H1 (cell line): ENCODE measurements around the gene CCDC197. TPM values are rescaled to one million over a fixed set of nuclear protein-coding genes. Genes with fewer than 3 reads are reported as not detected.

Experiments
- polyA plus RNA-seq, 7 experiments: library from polyadenylated mRNA; depleted of rRNA in 3 of 7; stranded (reverse) in 5 of 7; unstranded in 2 of 7; fragments of >200 nt in 5 of 7; fragments of 200-250 nt in 2 of 7; gene quantifications; 1 replicate in 5 of 7; 2 replicates in 1 of 7; 4 replicates in 1 of 7; pipeline versions ENCODE4 v1.2.1 to v1.2.3, GENCODE V29; 2011 to 2013; ENCODE audit warnings: missing spikeins in 2 of 7, mixed read lengths in 2 of 7
- total RNA-seq: library from RNA; stranded (reverse); fragmentation: NEBNext Ultra II Directional; extraction: Animal tissue kit (Norgen Biotek cat#: 25700); gene quantifications from 2 replicates; pipeline ENCODE4 v1.2.1, GENCODE V29; 2021
- TF ChIP-seq, protein P1 (sequence below), 3 experiments: IDR thresholded peaks; 1 replicate in 2 of 3; 2 replicates in 1 of 3; pipeline versions ENCODE4 v1.5.1 to v1.6.1; 2011; ENCODE audit warnings: low read length in 3 of 3, mild to moderate bottlenecking in 3 of 3, inconsistent platforms in 2 of 3, low read depth in 1 of 3, moderate library complexity in 1 of 3; ENCODE audit not compliant: insufficient read depth in 1 of 3; ENCODE audit errors: control extremely low read depth in 1 of 3

CCDC197 gene
- total and polyA plus RNA-seq, 2 of the 8 experiments (the other 6 are each of a cell fraction or from before 2014, with no cell fraction given), result not detected

- TF ChIP-seq, protein P1, sequence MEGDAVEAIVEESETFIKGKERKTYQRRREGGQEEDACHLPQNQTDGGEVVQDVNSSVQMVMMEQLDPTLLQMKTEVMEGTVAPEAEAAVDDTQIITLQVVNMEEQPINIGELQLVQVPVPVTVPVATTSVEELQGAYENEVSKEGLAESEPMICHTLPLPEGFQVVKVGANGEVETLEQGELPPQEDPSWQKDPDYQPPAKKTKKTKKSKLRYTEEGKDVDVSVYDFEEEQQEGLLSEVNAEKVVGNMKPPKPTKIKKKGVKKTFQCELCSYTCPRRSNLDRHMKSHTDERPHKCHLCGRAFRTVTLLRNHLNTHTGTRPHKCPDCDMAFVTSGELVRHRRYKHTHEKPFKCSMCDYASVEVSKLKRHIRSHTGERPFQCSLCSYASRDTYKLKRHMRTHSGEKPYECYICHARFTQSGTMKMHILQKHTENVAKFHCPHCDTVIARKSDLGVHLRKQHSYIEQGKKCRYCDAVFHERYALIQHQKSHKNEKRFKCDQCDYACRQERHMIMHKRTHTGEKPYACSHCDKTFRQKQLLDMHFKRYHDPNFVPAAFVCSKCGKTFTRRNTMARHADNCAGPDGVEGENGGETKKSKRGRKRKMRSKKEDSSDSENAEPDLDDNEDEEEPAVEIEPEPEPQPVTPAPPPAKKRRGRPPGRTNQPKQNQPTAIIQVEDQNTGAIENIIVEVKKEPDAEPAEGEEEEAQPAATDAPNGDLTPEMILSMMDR (IDR thresholded peaks at IDR 0.05; ENCODE audit: control extremely low read depth in 1 of 3, insufficient read depth in 1 of 3, low read depth in 1 of 3, low read length in 3 of 3), result peak; percentile 93 to 99 (median 97)
These were observed 4.6 kb downstream of the CCDC197 start (continued) for GRCh38 chr14:94001501-94002396.
